NCI-H345 (cell line): ENCODE results near the gene NUP54.

ENCODE experiments used
- DNase-seq: peaks from one replicate; lab custom pipeline; 2025; lab: John Stamatoyannopoulos, UW

NUP54 gene

GRCh38 chr4:76148142-76148865 lies at the start of gene NUP54:
NUP54 (minus strand) TSS chr4:76148397; CDS start chr4:76148374, 23 bp downstream.
- peak; percentile 91 for DNase-seq

- no peak for DNase-seq
Observed at GRCh38 chr4:76197031-76197743, 49.0 kb upstream of the NUP54 start.

GRCh38 chr4:76196376-76196775 lies 48.2 kb upstream of the NUP54 start:
- DNase-seq = no peak

GRCh38 chr4:76195326-76195725 lies 47.1 kb upstream of the NUP54 start:
- DNase-seq = no peak

GRCh38 chr4:76194325-76194724 lies 46.1 kb upstream of the NUP54 start:
- DNase-seq = no peak

GRCh38 chr4:76192236-76192635 lies 44.0 kb upstream of the NUP54 start:
- no peak for DNase-seq

GRCh38 chr4:76188557-76188956 lies 40.4 kb upstream of the NUP54 start:
- no peak for DNase-seq

GRCh38 chr4:76188149-76188548 lies 40.0 kb upstream of the NUP54 start:
- no peak for DNase-seq

GRCh38 chr4:76187152-76187551 lies 39.0 kb upstream of the NUP54 start:
- DNase-seq = no peak

- no peak for DNase-seq
Observed at GRCh38 chr4:76182463-76182862, 34.3 kb upstream of the NUP54 start.

- DNase-seq = peak; percentile 75
Observed at GRCh38 chr4:76179398-76180318, 31.5 kb upstream of the NUP54 start.

GRCh38 chr4:76178296-76178695 lies 30.1 kb upstream of the NUP54 start:
- DNase-seq = no peak

GRCh38 chr4:76177709-76178108 lies 29.5 kb upstream of the NUP54 start:
- no peak for DNase-seq

GRCh38 chr4:76175336-76175735 lies 27.1 kb upstream of the NUP54 start:
- no peak for DNase-seq

- DNase-seq = no peak
Observed at GRCh38 chr4:76174216-76174615, 26.0 kb upstream of the NUP54 start.

- DNase-seq = no peak
Observed at GRCh38 chr4:76168688-76169087, 20.5 kb upstream of the NUP54 start.

GRCh38 chr4:76166480-76166879 lies 18.3 kb upstream of the NUP54 start:
- no peak for DNase-seq

GRCh38 chr4:76160355-76160754 lies 12.2 kb upstream of the NUP54 start:
- DNase-seq = no peak

- DNase-seq = no peak
Observed at GRCh38 chr4:76156635-76157034, 8.4 kb upstream of the NUP54 start.

- DNase-seq = no peak
Observed at GRCh38 chr4:76155979-76156378, 7.8 kb upstream of the NUP54 start.

- DNase-seq = no peak
Observed at GRCh38 chr4:76153356-76153755, 5.2 kb upstream of the NUP54 start.

- peak; percentile 78 for DNase-seq
Observed at GRCh38 chr4:76147454-76148141, 599 bp downstream of the NUP54 start.
